Measurements from ENCODE around the gene ARID1A. TPM values are rescaled to one million over a fixed set of nuclear protein-coding genes. Genes with fewer than 3 reads are reported as not detected.

The ARID1A gene
- total and polyA plus RNA-seq, 9 of the 15 experiments (the other 6 are each of a cell fraction or from before 2014, with no cell fraction given) = 8.3 to 88.3 (median 22.5) TPM

- H3K9me1 ChIP-seq (ENCODE audit: control insufficient read depth, insufficient read depth, low read length) = no peaks in the 10 kb centered on the region
- POLR2A ChIA-PET = interaction anchor here (0.7 to 1.0 kb wide), 2 partner anchors 63 to 161 kb away, joined by 3 read pairs; no protein-coding TSS in a partner anchor
- peak; percentile 60 for FAIRE-seq
These were observed 127.1 kb downstream of the ARID1A start for GRCh38 chr1:26822737-26823395.

More at GRCh38 chr1:26822737-26823395, 127.1 kb downstream of the ARID1A start:
- intact Hi-C loops (cut with micrococcal nuclease) (no loop called here), in situ Hi-C loops (cut with MboI) (no loop called here)
- DNase-seq (ENCODE audit: extremely low read depth in 1 of 4, low spot score in 3 of 4) = peak in 1 of 4 experiments; percentile 29
- Histone ChIP-seq H3K27ac (ENCODE audit: extremely low read depth, low read depth, low read length) (no peak overlapping the region), H3K4me2 (ENCODE audit: insufficient read depth, low read length) (no peak overlapping the region), H3K4me1 (replicated peaks in 1 of 2; ENCODE audit: control insufficient read depth in 2 of 2, insufficient read depth in 2 of 2, low read length in 2 of 2) (peaks cover 19 to 24% of the 10 kb centered on the region in 2 experiments), H3K9me3 (replicated peaks; ENCODE audit: control insufficient read depth, insufficient read depth, low read depth, low read length) (no peaks in the 10 kb centered on the region), H3K4me3 (no peak overlapping the region), H3K27me3 (ENCODE audit: control insufficient read depth in 2 of 2, insufficient read depth in 2 of 2, low read length in 2 of 2) (no peaks in the 10 kb centered on the region), H4K20me1 (replicated peaks; ENCODE audit: control insufficient read depth, insufficient read depth, low read length) (no peaks in the 10 kb centered on the region), H3K79me2 (ENCODE audit: control insufficient read depth, insufficient read depth, low read length) (peaks cover 11% of the 10 kb centered on the region), H3K9ac (ENCODE audit: insufficient read depth in 1 of 2, low read depth in 2 of 2, low read length in 2 of 2) (no peak overlapping the region), H2AFZ (ENCODE audit: low read depth, low read length) (no peak overlapping the region), H3K36me3 (ENCODE audit: control insufficient read depth, insufficient read depth, low read length) (no peaks in the 10 kb centered on the region)
- 49% methylated on average over 4 of the region's 4 CpGs for WGBS (ENCODE audit: insufficient coverage, low coverage, missing lambda C conversion rate)
- no TSS peak for BruUV-seq (replicated peaks)
- TF ChIP-seq CBX1 (IDR thresholded peaks at IDR 0.05; ENCODE audit: low read depth) = no peak
- TF ChIP-seq PREB (CRISPR knock-in tag; IDR thresholded peaks at IDR 0.05) = no peak
- no peak for TF ChIP-seq HMG20A (CRISPR knock-in tag; conservative IDR thresholded peaks at IDR 0.05)
- no peak for TF ChIP-seq RUNX1 (IDR thresholded peaks at IDR 0.05; ENCODE audit: low read depth)
- no peak for TF ChIP-seq PTRF (tag; IDR thresholded peaks at IDR 0.05)
- peak in 1 of 2 experiments; percentile 54; a peak in 1 of 3 replicates for TF ChIP-seq CBX3 (IDR thresholded peaks at IDR 0.05; ENCODE audit: borderline replicate concordance in 1 of 2, low read length in 2 of 2)
- TF ChIP-seq, protein P1, sequence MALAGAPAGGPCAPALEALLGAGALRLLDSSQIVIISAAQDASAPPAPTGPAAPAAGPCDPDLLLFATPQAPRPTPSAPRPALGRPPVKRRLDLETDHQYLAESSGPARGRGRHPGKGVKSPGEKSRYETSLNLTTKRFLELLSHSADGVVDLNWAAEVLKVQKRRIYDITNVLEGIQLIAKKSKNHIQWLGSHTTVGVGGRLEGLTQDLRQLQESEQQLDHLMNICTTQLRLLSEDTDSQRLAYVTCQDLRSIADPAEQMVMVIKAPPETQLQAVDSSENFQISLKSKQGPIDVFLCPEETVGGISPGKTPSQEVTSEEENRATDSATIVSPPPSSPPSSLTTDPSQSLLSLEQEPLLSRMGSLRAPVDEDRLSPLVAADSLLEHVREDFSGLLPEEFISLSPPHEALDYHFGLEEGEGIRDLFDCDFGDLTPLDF (CRISPR knock-in tag; IDR thresholded peaks at IDR 0.05) = no peak
- no peak for TF ChIP-seq THAP12 (CRISPR knock-in tag; IDR thresholded peaks at IDR 0.05)
- peak; percentile 79 for TF ChIP-seq ZNF707 (CRISPR knock-in tag; conservative IDR thresholded peaks at IDR 0.05)
- CTCF ChIA-PET (ENCODE audit: low intra/inter-chr PET ratio) = no interaction called here
- no peak for ATAC-seq

All from K562 (cell line).